Activated CD4-positive, CD25-positive, alpha-beta regulatory T cell treated with anti-CD3 and anti-CD28 coated beads, Interleukin-2, amount 50 U/mL, for 72 hours (primary cell): ENCODE data around the gene DPEP2NB.
"Not testable (repeated sequence)": the region's sequence is repeated elsewhere in the genome, so short reads cannot be mapped to it uniquely, and the experiment has no call there.

Experiments
- DNase-seq: peaks from one replicate; pipeline ENCODE4 v3.0.0; 2021

The DPEP2NB gene, protein sequence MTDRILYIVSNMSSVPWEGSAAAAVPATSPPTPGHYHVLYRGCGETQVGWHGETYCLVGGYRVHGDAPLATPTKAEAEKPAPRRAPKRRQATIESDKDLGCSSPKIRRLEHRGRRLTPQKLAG

GRCh38 chr16:68015681-68016080, at the start of gene DPEP2NB:
Gene DPEP2NB, minus strand, starts transcription at chr16:68015911. Its CDS starts 141 bp downstream, at chr16:68015770.
- DNase-seq, result no peak

GRCh38 chr16:68064791-68065365, 49.2 kb upstream of the DPEP2NB start:
- peak; percentile 67 for DNase-seq

DNA sequence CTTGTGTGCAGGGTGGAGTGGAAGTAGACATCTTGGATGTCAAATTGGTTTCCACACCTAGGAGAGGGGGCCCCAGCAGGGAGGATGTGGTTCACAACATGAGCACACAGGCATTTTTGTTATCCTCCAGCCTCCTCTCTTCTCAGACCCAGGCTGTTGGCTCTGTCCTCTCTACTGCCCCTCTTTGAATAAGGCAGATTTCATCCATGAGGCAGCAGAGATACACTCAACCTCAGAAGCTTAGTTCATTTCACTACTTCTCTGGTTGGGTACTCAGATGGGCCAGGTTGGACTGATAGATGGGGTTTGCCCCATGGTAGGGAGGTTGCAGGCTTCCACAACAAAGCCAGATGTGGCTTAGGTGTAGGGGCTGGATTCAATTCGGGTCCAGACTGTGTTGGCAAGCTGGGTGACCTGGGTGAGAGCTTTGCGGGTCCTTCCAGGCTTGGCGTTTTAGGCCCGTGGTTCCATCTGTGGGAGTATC, 47.2 kb upstream of the DPEP2NB start:
- no peak for DNase-seq

GRCh38 chr16:68061396-68061795, 45.7 kb upstream of the DPEP2NB start:
- DNase-seq, result no peak

GRCh38 chr16:68059804-68060203, 44.1 kb upstream of the DPEP2NB start:
- no peak for DNase-seq

DNA sequence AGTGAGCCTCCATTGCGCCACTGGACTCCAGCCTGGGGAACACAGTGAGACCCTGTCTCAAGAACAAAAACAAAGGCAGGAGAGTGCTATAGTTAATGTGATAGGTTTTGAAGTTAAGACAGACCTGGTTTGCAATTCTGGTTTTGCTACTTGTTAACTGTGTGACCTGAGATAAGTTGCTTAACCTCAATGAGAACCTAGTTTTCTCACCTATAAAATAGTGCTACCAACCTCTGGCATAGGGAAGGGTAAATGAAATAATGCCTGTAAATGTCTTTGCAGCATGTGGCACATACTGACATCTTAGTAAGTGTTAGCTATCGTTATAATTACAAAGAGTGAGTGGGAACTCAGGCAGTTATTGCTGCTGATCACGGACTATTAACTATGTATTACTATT, 39.7 kb upstream of the DPEP2NB start:
- no peak for DNase-seq

GRCh38 chr16:68049449-68049848, 33.7 kb upstream of the DPEP2NB start:
- no peak for DNase-seq

- DNase-seq, result no peak
Observed at GRCh38 chr16:68047987-68048386, 32.3 kb upstream of the DPEP2NB start.

DNA sequence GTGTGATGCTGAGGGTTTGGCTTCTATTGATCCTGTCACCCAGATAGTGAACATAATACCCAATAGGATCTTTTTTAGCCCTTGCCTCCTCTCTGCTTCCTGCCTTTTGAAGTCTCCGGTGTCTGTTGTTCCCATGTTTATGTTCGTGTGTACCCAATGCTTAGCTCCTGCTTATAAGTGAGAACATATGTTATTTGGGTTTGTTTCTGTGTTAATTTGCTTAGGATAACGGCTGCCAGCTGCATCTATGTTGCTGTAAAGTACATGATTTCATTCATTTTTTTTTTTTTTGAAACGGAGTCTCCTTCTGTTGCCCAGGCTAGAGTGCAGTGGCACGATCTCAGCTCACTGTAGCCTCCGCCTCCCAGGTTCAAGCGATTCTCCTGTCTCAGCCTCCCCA, 30.4 kb upstream of the DPEP2NB start:
- DNase-seq, result no peak

DNA sequence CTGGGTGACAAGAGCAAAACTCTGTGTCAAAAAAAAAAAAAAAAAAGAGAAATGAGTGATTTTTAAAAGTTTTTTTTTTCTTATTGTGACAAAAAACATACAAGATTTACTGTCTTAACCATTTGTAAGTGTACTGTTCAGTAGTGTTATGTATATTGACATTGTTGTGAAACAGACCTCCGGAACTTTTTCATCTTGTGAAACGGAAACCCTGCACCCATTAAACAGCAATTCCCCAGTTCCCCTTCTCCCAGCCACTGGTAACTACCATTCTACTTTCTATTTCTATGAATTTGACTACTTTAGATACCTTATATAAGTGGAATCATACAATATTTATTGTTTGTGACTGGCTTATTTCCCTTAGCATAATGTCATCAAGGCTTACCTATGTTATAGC, 26.1 kb upstream of the DPEP2NB start:
- DNase-seq, result no peak

GRCh38 chr16:68040506-68041288, 25.0 kb upstream of the DPEP2NB start:
- DNase-seq, result peak; percentile 91

DNA sequence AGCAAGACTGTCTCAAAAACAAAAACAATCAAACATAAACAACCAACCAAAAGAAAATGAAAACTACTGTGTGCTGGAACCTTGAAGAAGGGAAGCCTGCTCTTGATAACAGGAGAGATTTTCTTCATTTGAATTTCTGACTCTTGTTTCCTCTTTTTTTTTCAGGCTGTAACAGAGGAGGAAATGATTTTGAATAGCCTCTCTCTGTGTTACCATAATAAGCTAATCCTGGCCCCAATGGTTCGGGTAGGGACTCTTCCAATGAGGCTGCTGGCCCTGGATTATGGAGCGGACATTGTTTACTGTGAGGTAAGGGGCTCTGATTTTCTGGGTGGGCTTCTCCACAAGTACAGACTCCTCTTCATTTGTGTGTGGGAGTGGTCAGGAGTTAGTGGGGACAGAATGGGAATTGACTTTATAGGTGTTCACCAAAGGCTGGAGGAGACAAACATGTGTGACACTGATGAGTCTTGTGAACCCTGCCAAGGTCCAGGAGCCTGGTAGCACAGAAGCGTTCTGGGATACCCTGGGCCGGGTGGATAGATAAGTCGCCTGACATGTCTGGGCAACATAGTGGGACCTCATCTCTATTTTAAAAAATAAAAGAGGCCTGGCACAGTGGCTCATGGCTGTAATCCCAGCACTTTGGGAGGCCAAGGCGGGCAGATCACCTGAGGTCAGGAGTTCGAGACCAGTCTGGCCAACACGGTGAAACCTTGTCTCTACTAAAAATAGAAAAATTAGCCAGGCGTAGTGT, 22.3 kb upstream of the DPEP2NB start:
- no peak for DNase-seq

GRCh38 chr16:68035227-68035626, 19.5 kb upstream of the DPEP2NB start:
- no peak for DNase-seq

DNA sequence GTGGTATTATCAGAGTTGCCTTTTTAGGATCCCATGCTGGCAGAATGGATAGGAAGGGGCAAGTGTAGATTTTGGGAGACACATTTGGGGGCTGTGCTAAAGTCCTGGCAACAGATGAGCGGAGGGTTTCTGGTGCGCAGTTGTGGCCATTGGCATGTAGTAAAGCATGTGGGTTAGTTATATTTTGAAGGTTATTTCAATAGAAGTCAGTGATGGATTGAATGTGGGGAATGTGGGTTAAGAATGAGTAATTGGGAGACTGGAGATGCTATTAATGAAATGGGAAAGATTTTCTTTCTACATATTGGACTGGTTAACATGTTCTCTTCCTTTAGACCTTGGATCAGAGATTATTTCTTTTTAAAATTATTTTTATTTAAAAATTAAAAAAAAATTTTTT, 17.4 kb upstream of the DPEP2NB start:
- no peak for DNase-seq

- no peak for DNase-seq
Observed at GRCh38 chr16:68031951-68032350, 16.2 kb upstream of the DPEP2NB start.

GRCh38 chr16:68030108-68030507, 14.4 kb upstream of the DPEP2NB start:
- DNase-seq, result not testable (repeated sequence)

- no peak for DNase-seq
Observed at GRCh38 chr16:68028996-68029395, 13.3 kb upstream of the DPEP2NB start.

GRCh38 chr16:68022728-68023537, 7.2 kb upstream of the DPEP2NB start, which contains the start of the genes DDX28 and DUS2:
Gene DDX28, minus strand, starts transcription at chr16:68023232. Its CDS starts 30 bp downstream, at chr16:68023202.
Gene DUS2, plus strand, starts transcription at chr16:68023284. Its CDS starts 14,740 bp downstream, at chr16:68038024.
- peak; percentile 96 for DNase-seq

DNA sequence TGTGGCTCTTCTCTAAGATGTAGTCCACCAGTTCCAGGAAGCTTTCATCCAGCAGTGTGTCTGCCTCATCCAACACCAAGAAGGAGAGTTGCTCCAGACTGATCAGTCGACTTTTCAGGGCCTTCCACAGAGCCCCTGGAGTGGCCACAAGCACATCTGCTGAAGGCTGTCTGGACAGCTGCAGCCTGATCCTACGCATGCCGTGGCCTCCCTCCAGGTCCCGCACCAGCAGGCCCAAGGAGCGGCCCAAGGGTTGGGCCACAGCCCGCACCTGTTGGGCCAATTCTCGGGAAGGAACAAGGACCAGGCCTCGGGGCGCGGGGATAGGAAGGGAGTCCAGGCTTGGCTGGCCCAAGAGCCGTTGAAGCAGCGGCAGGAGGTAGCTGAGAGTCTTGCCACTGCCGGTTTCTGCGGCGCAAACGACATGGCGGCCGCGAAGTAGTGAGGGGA, 6.6 kb upstream of the DPEP2NB start:
- no peak for DNase-seq

GRCh38 chr16:68021490-68021889, 5.8 kb upstream of the DPEP2NB start:
- DNase-seq, result no peak

DNA sequence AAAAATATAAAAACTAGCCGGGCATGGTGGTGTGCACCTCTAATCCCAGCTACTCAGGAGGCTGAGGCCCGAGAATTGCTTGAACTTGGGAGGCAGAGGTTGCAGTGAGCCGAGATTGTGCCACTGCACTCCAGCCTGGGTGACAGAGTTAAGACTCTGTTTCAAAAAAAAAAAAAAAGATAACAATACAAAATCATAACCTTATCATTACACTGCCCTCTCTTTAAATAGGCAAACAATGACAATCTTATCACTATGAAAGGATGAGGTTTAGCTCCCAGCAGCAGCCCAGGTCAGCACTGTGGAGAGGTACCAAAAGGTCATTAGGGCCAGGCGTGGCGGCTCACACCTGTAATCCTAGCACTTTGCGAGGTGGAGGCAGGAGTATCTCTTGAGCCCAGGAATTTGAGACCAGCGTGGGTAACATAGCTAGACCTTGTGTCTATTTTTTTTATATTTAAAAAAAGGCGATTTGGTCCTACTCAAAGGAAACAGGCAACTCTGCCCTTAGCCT, 3.5 kb upstream of the DPEP2NB start:
- DNase-seq, result no peak

DNA sequence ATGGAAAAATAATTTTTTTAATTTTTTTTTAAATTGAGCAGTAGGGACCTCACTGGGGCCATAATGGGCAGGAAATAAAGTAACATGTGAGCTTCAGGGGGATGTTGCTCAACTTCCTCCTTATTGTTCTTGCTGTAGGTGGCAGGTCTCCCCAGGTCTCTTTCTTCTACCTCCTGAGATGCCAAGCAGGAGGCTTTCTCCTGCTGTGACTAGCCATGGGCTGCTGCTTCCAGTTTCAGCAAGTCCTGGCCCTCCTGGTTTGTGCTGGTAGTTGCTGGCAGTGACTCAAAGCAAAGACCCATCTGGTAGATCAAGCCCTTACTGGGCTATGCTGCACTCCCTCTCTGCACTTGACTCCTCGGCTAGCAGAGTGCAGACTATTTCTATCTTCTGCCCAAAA, 2.3 kb downstream of the DPEP2NB start:
- no peak for DNase-seq
